ENCODE data around the gene RNF213.
"Not testable (repeated sequence)": the region's sequence is repeated elsewhere in the genome, so short reads cannot be mapped to it uniquely, and the experiment has no call there.

Gene RNF213

GRCh38 chr17:80252871-80253270 lies 7.8 kb upstream of the RNF213 start:
- DNase-seq (ENCODE audit: low read depth in 2 of 2): peak; percentile 77 to 83

GRCh38 chr17:80253631-80254395 lies 6.8 kb upstream of the RNF213 start:
- DNase-seq (ENCODE audit: low read depth in 2 of 2): no peak

GRCh38 chr17:80254396-80255251 lies 6.0 kb upstream of the RNF213 start:
- DNase-seq (ENCODE audit: low read depth in 2 of 2): peak; percentile 47 to 66

GRCh38 chr17:80256034-80256350 lies 4.7 kb upstream of the RNF213 start:
- DNase-seq (ENCODE audit: low read depth in 2 of 2): no peak

GRCh38 chr17:80257716-80258213 lies 2.9 kb upstream of the RNF213 start:
- DNase-seq (ENCODE audit: low read depth in 2 of 2): no peak

GRCh38 chr17:80258296-80258695 lies 2.4 kb upstream of the RNF213 start:
- not testable (repeated sequence) for DNase-seq (ENCODE audit: low read depth in 2 of 2)

- DNase-seq (ENCODE audit: low read depth in 2 of 2): no peak
These were observed 1.1 kb upstream of the RNF213 start for GRCh38 chr17:80259457-80260068.

GRCh38 chr17:80260069-80260535 lies 550 bp upstream of the RNF213 start:
- peak; percentile 44 to 80 for DNase-seq (ENCODE audit: low read depth in 2 of 2)

- peak; percentile 39 to 40 for DNase-seq (ENCODE audit: low read depth in 2 of 2)
These were observed 675 bp downstream of the RNF213 start for GRCh38 chr17:80261159-80261894.

- DNase-seq (ENCODE audit: low read depth in 2 of 2): no peak
These were observed 1.2 kb downstream of the RNF213 start for GRCh38 chr17:80261895-80262279.

GRCh38 chr17:80262291-80262690 lies 1.6 kb downstream of the RNF213 start:
- DNase-seq (ENCODE audit: low read depth in 2 of 2): no peak

- DNase-seq (ENCODE audit: low read depth in 2 of 2): no peak
These were observed 2.2 kb downstream of the RNF213 start for GRCh38 chr17:80262775-80263244.

- DNase-seq (ENCODE audit: low read depth in 2 of 2): peak; percentile 77 to 88
These were observed 2.9 kb downstream of the RNF213 start for GRCh38 chr17:80263253-80264204.

- peak in 1 of 2 donors; percentile 59 for DNase-seq (ENCODE audit: low read depth in 2 of 2)
These were observed 3.8 kb downstream of the RNF213 start for GRCh38 chr17:80264205-80265075.

GRCh38 chr17:80265205-80266068 lies 4.8 kb downstream of the RNF213 start:
- peak; percentile 53 to 69 for DNase-seq (ENCODE audit: low read depth in 2 of 2)

- DNase-seq (ENCODE audit: low read depth in 2 of 2): no peak
These were observed 6.7 kb downstream of the RNF213 start for GRCh38 chr17:80267391-80267790.

- DNase-seq (ENCODE audit: low read depth in 2 of 2): no peak
These were observed 7.8 kb downstream of the RNF213 start for GRCh38 chr17:80268427-80268826.

GRCh38 chr17:80269405-80269807 lies 8.8 kb downstream of the RNF213 start:
- DNase-seq (ENCODE audit: low read depth in 2 of 2): no peak

Measured in stimulated activated CD8-positive, alpha-beta memory T cell treated with anti-CD3 and anti-CD28 coated beads, Interleukin-7, amount 100 ng/mL, for 4 hours (primary cell).